ENCODE measurements around the gene CABLES1.
A peak's percentile ranks its signal among the peaks of the same experiment; 100 is the strongest.

CABLES1 gene

GRCh38 chr18:23114171-23114881, 21.0 kb upstream of the CABLES1 start:
- DNase-seq (ENCODE audit: low read depth) = no peak
- TF ChIP-seq, protein P1, sequence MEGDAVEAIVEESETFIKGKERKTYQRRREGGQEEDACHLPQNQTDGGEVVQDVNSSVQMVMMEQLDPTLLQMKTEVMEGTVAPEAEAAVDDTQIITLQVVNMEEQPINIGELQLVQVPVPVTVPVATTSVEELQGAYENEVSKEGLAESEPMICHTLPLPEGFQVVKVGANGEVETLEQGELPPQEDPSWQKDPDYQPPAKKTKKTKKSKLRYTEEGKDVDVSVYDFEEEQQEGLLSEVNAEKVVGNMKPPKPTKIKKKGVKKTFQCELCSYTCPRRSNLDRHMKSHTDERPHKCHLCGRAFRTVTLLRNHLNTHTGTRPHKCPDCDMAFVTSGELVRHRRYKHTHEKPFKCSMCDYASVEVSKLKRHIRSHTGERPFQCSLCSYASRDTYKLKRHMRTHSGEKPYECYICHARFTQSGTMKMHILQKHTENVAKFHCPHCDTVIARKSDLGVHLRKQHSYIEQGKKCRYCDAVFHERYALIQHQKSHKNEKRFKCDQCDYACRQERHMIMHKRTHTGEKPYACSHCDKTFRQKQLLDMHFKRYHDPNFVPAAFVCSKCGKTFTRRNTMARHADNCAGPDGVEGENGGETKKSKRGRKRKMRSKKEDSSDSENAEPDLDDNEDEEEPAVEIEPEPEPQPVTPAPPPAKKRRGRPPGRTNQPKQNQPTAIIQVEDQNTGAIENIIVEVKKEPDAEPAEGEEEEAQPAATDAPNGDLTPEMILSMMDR (conservative IDR thresholded peaks at IDR 0.05; ENCODE audit: low read length) = no peak
- no peak overlapping the region for H3K4me3 ChIP-seq (ENCODE audit: low read length)

DNA sequence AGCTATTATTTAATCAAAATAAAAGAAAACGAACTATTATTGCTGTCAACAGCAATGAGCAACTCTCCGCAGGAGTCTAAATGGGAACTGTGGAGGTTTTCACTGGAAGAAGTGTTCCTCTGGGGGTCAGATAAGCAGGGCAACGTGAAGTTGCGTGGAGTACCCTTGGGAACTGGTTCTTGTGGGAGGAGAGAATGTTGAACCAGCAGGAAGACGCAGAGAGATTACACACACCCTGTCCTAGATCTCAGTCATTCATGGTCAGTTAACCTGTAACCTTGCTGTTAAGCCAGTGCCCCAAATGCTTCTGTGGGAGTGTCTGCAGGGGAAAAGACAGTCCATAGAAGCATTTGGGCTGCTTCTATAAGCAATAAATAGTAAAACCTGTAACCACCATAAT, 20.4 kb upstream of the CABLES1 start:
- no peak overlapping the region for H3K4me3 ChIP-seq (ENCODE audit: low read length)
- TF ChIP-seq, protein P1 (conservative IDR thresholded peaks at IDR 0.05; ENCODE audit: low read length) = no peak
- no peak for DNase-seq (ENCODE audit: low read depth)

- H3K4me3 ChIP-seq (ENCODE audit: low read length) = no peak overlapping the region
- DNase-seq (ENCODE audit: low read depth) = peak; percentile 98
- TF ChIP-seq, protein P1 (conservative IDR thresholded peaks at IDR 0.05; ENCODE audit: low read length) = no peak
These were observed 19.6 kb upstream of the CABLES1 start for GRCh38 chr18:23115683-23116096.

- TF ChIP-seq, protein P1 (conservative IDR thresholded peaks at IDR 0.05; ENCODE audit: low read length) = no peak
- DNase-seq (ENCODE audit: low read depth) = no peak
These were observed 14.2 kb upstream of the CABLES1 start for GRCh38 chr18:23121133-23121532.

GRCh38 chr18:23122334-23123229, 12.7 kb upstream of the CABLES1 start:
- TF ChIP-seq, protein P1 (conservative IDR thresholded peaks at IDR 0.05; ENCODE audit: low read length) = no peak
- no peak overlapping the region for H3K4me3 ChIP-seq (ENCODE audit: low read length)
- DNase-seq (ENCODE audit: low read depth) = no peak

More at GRCh38 chr18:23121133-23121532, 14.2 kb upstream of the CABLES1 start:
- H3K4me3 ChIP-seq (ENCODE audit: low read length) = no peak overlapping the region

GRCh38 chr18:23126376-23127056, 8.8 kb upstream of the CABLES1 start:
- TF ChIP-seq, protein P1 (conservative IDR thresholded peaks at IDR 0.05; ENCODE audit: low read length) = no peak
- peak; percentile 69 for DNase-seq (ENCODE audit: low read depth)
- H3K4me3 ChIP-seq (ENCODE audit: low read length) = no peak overlapping the region
